Mesendoderm (in vitro differentiated cells): ENCODE results near the gene GGPS1.

Source experiments
- DNase-seq: peaks from one replicate; pipeline ENCODE4 v3.0.0; 2013
- H2AK5ac ChIP-seq: 2 replicates; pipeline ENCODE4 v1.6.1; 2013; ENCODE audit warnings: low read length, inconsistent platforms
- H2BK120ac ChIP-seq: 2 replicates; pipeline ENCODE4 v1.6.1; 2013; ENCODE audit warnings: low read depth, mild to moderate bottlenecking, low read length, moderate library complexity, mixed read lengths
- H2BK15ac ChIP-seq: replicated peaks from 2 replicates; pipeline ENCODE4 v1.6.1; 2013; ENCODE audit warnings: low read depth, mild to moderate bottlenecking, moderate library complexity
- H2BK5ac ChIP-seq: 2 replicates; pipeline ENCODE4 v1.6.1; 2013; ENCODE audit warnings: low read length, inconsistent platforms
- H3K18ac ChIP-seq: 2 replicates; pipeline ENCODE4 v1.6.1; 2013; ENCODE audit warnings: mild to moderate bottlenecking, low read length, mixed read lengths
- H3K23ac ChIP-seq: one replicate; pipeline ENCODE4 v1.6.1; 2013; ENCODE audit warnings: low read length
- H3K27ac ChIP-seq: 2 replicates; pipeline ENCODE4 v1.5.1; 2013; ENCODE audit warnings: low read depth, mild to moderate bottlenecking, inconsistent platforms, low read length, moderate library complexity
- H3K27me3 ChIP-seq: 2 replicates; pipeline ENCODE4 v1.6.1; 2013; ENCODE audit warnings: low read length, control low read depth, mild to moderate bottlenecking, inconsistent platforms; ENCODE audit not compliant: insufficient read depth, poor library complexity
- H3K36me3 ChIP-seq: 2 replicates; pipeline ENCODE4 v1.6.1; 2013; ENCODE audit warnings: low read length, inconsistent platforms; ENCODE audit not compliant: control insufficient read depth, insufficient read depth
- H3K4ac ChIP-seq: one replicate; pipeline ENCODE4 v1.6.1; 2013; ENCODE audit warnings: low read depth, mild to moderate bottlenecking, low read length, moderate library complexity
- H3K4me1 ChIP-seq: 2 replicates; pipeline ENCODE4 v1.6.1; 2013; ENCODE audit warnings: low read depth, low read length, inconsistent platforms; ENCODE audit not compliant: control insufficient read depth
- H3K4me2 ChIP-seq: 2 replicates; pipeline ENCODE4 v1.6.1; 2013; ENCODE audit warnings: low read length
- H3K4me3 ChIP-seq: 2 replicates; pipeline ENCODE4 v1.5.1; 2013; ENCODE audit warnings: mild to moderate bottlenecking, low read length
- H3K56ac ChIP-seq: one replicate; pipeline ENCODE4 v1.6.1; 2013; ENCODE audit warnings: low read length
- H3K79me1 ChIP-seq: 2 replicates; pipeline ENCODE4 v1.6.1; 2013; ENCODE audit warnings: low read length, inconsistent platforms
- H3K79me2 ChIP-seq: 2 replicates; pipeline ENCODE4 v1.6.1; 2013; ENCODE audit warnings: mild to moderate bottlenecking, low read length; ENCODE audit not compliant: control insufficient read depth, insufficient read depth
- H3K9ac ChIP-seq: 2 replicates; pipeline ENCODE4 v1.6.1; 2013; ENCODE audit warnings: low read length, inconsistent platforms
- H4K5ac ChIP-seq: one replicate; pipeline ENCODE4 v1.6.1; 2013; ENCODE audit warnings: low read length
- H4K8ac ChIP-seq: one replicate; pipeline ENCODE4 v1.6.1; 2013; ENCODE audit warnings: low read depth, mild to moderate bottlenecking, control low read depth, low read length, moderate library complexity
- WGBS: extraction: QIAGEN DNeasy Blood & Tissue Kit; methylation state at CpG from one replicate; pipeline ENCODE4 v1.1.7; 2013; ENCODE audit warnings: low lambda C conversion rate, missing lambda C conversion rate; ENCODE audit not compliant: insufficient coverage; ENCODE audit errors: extremely low coverage; 5-methylcytosine and 5-hydroxymethylcytosine counted together

GGPS1 gene

DNA sequence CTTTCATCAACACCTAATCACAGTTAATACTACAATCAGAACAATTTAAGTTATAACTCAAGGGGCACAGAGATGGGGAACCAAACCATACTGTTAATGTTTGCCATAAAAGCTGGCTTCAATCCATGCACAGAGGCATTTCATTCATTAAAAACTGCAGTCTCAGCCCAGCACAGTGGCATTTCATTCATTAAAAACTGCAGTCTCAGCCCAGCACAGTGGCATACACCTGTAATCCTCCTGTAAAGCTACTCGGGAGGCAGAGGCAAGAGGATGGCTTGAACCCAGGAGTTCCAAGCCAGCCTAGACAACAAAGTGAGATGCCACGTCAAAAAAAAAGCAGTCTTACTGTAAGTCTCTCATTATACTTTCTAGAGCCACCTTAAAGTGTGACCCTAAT, 29.6 kb upstream of the GGPS1 start:
- H4K8ac ChIP-seq, result no peak overlapping the region
- no peak overlapping the region for H3K56ac ChIP-seq
- H3K4ac ChIP-seq, result no peak overlapping the region
- no peak overlapping the region for H2BK15ac ChIP-seq
- DNase-seq, result no peak
- peaks cover 7% of the 10 kb centered on the region for H3K79me1 ChIP-seq
- H4K5ac ChIP-seq, result no peak overlapping the region
- H3K27me3 ChIP-seq, result no peaks in the 10 kb centered on the region
- H2BK5ac ChIP-seq, result no peak overlapping the region
- no CpG with 5 or more reads among the region's 2 CpGs for WGBS
- no peak overlapping the region for H3K23ac ChIP-seq
- H3K4me3 ChIP-seq, result no peak overlapping the region
- H2AK5ac ChIP-seq, result no peak overlapping the region
- no peak overlapping the region for H2BK120ac ChIP-seq
- H3K4me1 ChIP-seq, result no peaks in the 10 kb centered on the region
- peaks cover 62% of the 10 kb centered on the region for H3K79me2 ChIP-seq
- H3K27ac ChIP-seq, result no peak overlapping the region
- no peak overlapping the region for H3K18ac ChIP-seq
- no peaks in the 10 kb centered on the region for H3K36me3 ChIP-seq
- no peak overlapping the region for H3K4me2 ChIP-seq
- H3K9ac ChIP-seq, result no peak overlapping the region

DNA sequence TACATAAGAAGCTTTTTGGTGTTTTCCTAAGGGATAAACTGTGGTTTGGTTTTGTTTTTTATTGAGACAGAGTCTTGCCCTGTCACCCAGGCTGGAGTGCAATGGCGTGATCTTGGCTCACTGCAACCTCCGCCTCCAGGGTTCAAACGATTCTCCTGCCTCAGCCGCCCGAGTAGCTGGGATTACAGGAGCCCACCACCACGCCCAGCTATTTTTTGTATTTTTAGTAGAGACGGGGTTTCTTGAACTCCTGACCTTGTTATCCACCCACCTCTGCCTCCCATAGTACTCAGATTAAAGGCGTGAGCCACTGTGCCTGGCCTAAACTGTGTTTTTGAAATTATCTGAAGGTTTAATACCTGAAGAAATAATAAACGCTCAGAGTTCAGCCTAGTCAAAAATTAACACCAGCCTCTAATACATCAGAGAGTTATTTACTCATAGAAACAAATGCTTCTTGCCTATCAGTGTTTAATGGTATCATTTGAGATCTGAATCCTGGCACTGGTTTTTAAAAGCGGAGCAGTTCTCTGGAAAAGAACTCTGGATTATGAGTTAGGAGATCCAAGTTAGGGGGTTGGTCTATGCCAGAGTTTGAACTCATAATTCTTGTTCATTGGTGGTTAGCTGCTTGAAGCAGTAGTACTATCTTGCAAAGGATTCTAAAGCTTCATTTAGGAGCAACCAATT, 29.1 kb upstream of the GGPS1 start:
- H3K23ac ChIP-seq, result no peak overlapping the region
- no peak overlapping the region for H3K4me3 ChIP-seq
- H2BK15ac ChIP-seq, result no peak overlapping the region
- no peak for DNase-seq
- H3K18ac ChIP-seq, result no peak overlapping the region
- no peak overlapping the region for H3K56ac ChIP-seq
- peaks cover 7% of the 10 kb centered on the region for H3K79me1 ChIP-seq
- no peak overlapping the region for H3K27ac ChIP-seq
- H4K8ac ChIP-seq, result no peak overlapping the region
- H2BK120ac ChIP-seq, result no peak overlapping the region
- H3K4me2 ChIP-seq, result no peak overlapping the region
- no peak overlapping the region for H3K9ac ChIP-seq
- no peak overlapping the region for H2BK5ac ChIP-seq
- no peaks in the 10 kb centered on the region for H3K36me3 ChIP-seq
- H3K4ac ChIP-seq, result no peak overlapping the region
- H2AK5ac ChIP-seq, result no peak overlapping the region
- no peaks in the 10 kb centered on the region for H3K4me1 ChIP-seq
- H4K5ac ChIP-seq, result no peak overlapping the region
- no peaks in the 10 kb centered on the region for H3K27me3 ChIP-seq
- no CpG with 5 or more reads among the region's 10 CpGs for WGBS
- peaks cover 65% of the 10 kb centered on the region for H3K79me2 ChIP-seq

DNA sequence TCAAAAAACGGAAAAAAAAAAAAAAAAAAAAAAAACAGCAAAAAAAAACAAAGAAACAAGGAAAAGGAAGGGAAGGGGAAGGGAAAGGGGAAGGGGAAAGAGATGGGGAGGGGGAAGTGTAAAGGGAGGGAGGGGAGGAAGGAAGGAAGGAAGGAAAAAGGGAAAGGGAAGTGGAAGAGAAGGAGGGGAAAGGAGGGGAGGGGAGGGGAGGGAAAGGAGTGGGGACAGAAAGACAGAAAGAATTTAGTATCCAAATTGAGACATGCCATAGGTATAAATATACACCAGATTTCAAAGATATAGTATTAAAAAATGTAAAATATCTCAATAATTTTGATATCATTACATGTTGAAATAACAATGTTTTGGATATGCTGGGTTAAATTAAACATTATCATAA, 26.2 kb upstream of the GGPS1 start:
- no peak overlapping the region for H3K9ac ChIP-seq
- no peak overlapping the region for H2BK15ac ChIP-seq
- H3K4me3 ChIP-seq, result no peak overlapping the region
- peaks cover 64% of the 10 kb centered on the region for H3K79me2 ChIP-seq
- no peak for DNase-seq
- H3K27ac ChIP-seq, result no peak overlapping the region
- no peak overlapping the region for H2AK5ac ChIP-seq
- H4K8ac ChIP-seq, result no peak overlapping the region
- no peak overlapping the region for H3K18ac ChIP-seq
- no peak overlapping the region for H3K4me2 ChIP-seq
- H3K36me3 ChIP-seq, result no peaks in the 10 kb centered on the region
- H3K4ac ChIP-seq, result no peak overlapping the region
- H3K23ac ChIP-seq, result no peak overlapping the region
- WGBS, result no CpG with 5 or more reads among the region's 1 CpG
- peaks cover 5% of the 10 kb centered on the region for H3K79me1 ChIP-seq
- H2BK5ac ChIP-seq, result no peak overlapping the region
- no peaks in the 10 kb centered on the region for H3K27me3 ChIP-seq
- no peaks in the 10 kb centered on the region for H3K4me1 ChIP-seq
- H4K5ac ChIP-seq, result no peak overlapping the region
- no peak overlapping the region for H3K56ac ChIP-seq
- no peak overlapping the region for H2BK120ac ChIP-seq

DNA sequence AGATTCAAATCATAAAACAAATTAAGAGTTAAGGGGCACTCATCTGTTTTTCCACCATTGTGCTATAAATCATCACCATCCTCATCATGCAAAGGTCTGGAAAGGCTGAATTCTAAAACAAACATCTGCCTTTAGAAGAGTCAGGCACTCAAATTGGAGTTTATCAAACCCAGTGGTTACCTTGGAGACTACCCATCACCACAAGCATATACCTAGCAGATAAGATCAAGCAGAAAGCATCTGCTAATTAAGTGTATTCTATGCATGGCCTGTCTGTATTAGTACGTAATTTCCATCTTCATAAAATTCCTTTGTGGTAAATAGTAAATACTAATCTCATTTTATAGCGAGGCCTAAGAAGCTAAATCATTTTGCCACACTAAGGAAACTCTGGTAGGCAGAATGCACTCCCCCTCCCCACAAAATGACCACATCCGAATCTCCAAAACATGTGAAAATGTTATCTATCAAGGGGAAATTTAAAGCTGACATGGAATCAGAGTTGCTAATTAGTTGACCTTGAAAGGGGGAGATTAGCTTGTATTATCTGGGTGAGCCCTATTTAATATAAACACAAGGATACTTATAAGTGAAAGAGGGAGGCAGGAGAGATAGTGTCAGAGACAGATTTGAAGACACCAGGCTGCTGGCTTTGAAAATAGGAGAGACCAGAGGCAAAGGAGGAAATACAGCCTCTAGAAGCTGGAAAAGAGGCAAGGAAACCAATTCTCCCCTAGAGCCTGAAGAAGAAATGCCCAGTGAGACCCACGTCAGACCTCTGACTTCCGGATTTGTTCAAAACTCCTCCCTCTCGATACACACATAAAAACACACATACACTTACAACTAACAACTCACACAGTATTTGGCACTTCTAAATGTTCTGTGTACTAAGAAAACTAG, 23.6 kb upstream of the GGPS1 start:
- H3K56ac ChIP-seq, result no peak overlapping the region
- no peak overlapping the region for H3K4me2 ChIP-seq
- no peak overlapping the region for H3K4ac ChIP-seq
- peak; percentile 94 for DNase-seq
- H3K4me1 ChIP-seq, result no peaks in the 10 kb centered on the region
- no peaks in the 10 kb centered on the region for H3K36me3 ChIP-seq
- H2BK15ac ChIP-seq, result no peak overlapping the region
- no peak overlapping the region for H2BK5ac ChIP-seq
- H3K79me1 ChIP-seq, result peaks cover 4% of the 10 kb centered on the region
- H3K27ac ChIP-seq, result no peak overlapping the region
- no peak overlapping the region for H2AK5ac ChIP-seq
- no peak overlapping the region for H3K9ac ChIP-seq
- H3K27me3 ChIP-seq, result no peaks in the 10 kb centered on the region
- WGBS, result no CpG with 5 or more reads among the region's 6 CpGs
- peaks cover 54% of the 10 kb centered on the region for H3K79me2 ChIP-seq
- H4K5ac ChIP-seq, result no peak overlapping the region
- no peak overlapping the region for H2BK120ac ChIP-seq
- no peak overlapping the region for H3K23ac ChIP-seq
- no peak overlapping the region for H3K18ac ChIP-seq
- no peak overlapping the region for H3K4me3 ChIP-seq
- H4K8ac ChIP-seq, result no peak overlapping the region

DNA sequence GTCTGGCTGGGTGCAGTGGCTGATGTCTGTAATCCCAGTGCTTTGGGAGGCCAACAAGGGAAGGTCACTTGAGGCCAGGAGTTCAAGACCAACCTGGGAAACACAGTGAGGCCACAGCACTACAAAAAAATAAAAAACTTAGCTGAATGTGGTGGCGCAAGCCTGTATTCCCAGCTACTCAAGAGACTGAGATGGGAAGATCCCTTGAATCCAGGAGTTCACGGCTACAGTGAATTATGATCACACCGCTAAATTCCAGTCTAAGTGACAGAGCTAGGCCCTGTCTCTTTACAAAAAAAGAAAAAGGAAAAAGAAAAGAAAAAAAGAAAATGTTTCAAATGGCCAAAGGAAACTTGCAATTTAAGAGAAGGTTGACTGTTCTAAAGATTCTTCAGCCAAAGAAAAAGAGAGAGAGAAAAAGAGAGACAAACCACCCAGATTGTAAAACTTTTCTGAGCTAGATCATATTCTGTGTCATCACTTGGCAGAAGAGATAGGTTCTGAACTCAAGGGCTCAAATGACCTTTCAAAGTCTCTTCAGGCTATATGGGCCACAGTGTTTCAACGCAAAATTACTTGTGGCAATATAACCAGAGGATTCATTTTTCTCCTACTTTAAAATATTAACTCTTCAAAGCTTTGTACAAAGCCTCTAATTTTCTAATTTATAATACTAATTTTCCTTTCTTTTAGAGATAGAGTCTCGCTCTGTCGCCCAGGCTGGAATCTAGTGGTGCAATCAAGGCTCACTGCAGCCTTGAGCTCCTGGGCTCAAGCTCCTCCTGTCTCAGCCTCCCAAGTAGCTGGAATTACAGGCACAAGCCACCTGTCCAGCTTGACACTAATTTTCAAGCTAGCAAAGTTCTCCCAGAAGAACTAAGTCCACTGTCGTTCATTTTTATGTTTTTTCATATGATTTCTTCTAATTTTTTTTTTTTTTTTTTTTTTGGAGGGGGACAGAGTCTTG, 20.9 kb upstream of the GGPS1 start:
- Histone ChIP-seq H3K36me3 (no peaks in the 10 kb centered on the region), H3K79me1 (peaks cover 7% of the 10 kb centered on the region), H3K4me2 (no peak overlapping the region), H3K18ac (no peak overlapping the region), H3K4me1 (no peaks in the 10 kb centered on the region), H2BK15ac (no peak overlapping the region), H2BK120ac (no peak overlapping the region), H2AK5ac (no peak overlapping the region), H3K56ac (no peak overlapping the region), H3K4ac (no peak overlapping the region), H4K5ac (no peak overlapping the region), H3K23ac (no peak overlapping the region), H3K9ac (no peak overlapping the region), H3K27me3 (no peaks in the 10 kb centered on the region), H3K27ac (no peak overlapping the region), H3K79me2 (peaks cover 57% of the 10 kb centered on the region), H2BK5ac (no peak overlapping the region), H4K8ac (peak overlapping the region; percentile 76), H3K4me3 (no peak overlapping the region)
- DNase-seq, result no peak
- WGBS, result no CpG with 5 or more reads among the region's 7 CpGs
